Measurements from ENCODE around the gene RPUSD1. TPM values are rescaled to one million over a fixed set of nuclear protein-coding genes. Genes with fewer than 3 reads are reported as not detected.
"Not testable (repeated sequence)": the region's sequence is repeated elsewhere in the genome, so short reads cannot be mapped to it uniquely, and the experiment has no call there.

The RPUSD1 gene
- polyA plus RNA-seq, 1 donor, result 18.0 TPM

GRCh38 chr16:782766-783403 lies 5.3 kb downstream of the RPUSD1 start:
- no peak for DNase-seq
- peaks cover 5% of the 10 kb centered on the region for H3K4me1 ChIP-seq (ENCODE audit: control insufficient read depth, insufficient read depth, low read length)
- H3K9me3 ChIP-seq (ENCODE audit: control insufficient read depth, low read depth, low read length), result no peaks in the 10 kb centered on the region
- H3K27me3 ChIP-seq (ENCODE audit: control insufficient read depth, insufficient read depth, low read length), result peaks cover 8% of the 10 kb centered on the region
- no peak overlapping the region for H3K27ac ChIP-seq (ENCODE audit: low read length)
- H3K4me3 ChIP-seq (ENCODE audit: low read length), result no peak overlapping the region
- H3K36me3 ChIP-seq (ENCODE audit: control insufficient read depth, insufficient read depth, low read length), result peaks cover 10% of the 10 kb centered on the region
- WGBS (ENCODE audit: insufficient coverage, low lambda C conversion rate), result no CpG with 5 or more reads among the region's 36 CpGs

- Histone ChIP-seq H3K36me3 (ENCODE audit: control insufficient read depth, insufficient read depth, low read length) (peaks cover 10% of the 10 kb centered on the region), H3K4me3 (ENCODE audit: low read length) (no peak overlapping the region), H3K27me3 (ENCODE audit: control insufficient read depth, insufficient read depth, low read length) (peaks cover 8% of the 10 kb centered on the region), H3K9me3 (ENCODE audit: control insufficient read depth, low read depth, low read length) (no peaks in the 10 kb centered on the region), H3K4me1 (ENCODE audit: control insufficient read depth, insufficient read depth, low read length) (peaks cover 3% of the 10 kb centered on the region), H3K27ac (ENCODE audit: low read length) (no peak overlapping the region)
- WGBS (ENCODE audit: insufficient coverage, low lambda C conversion rate), result no CpG with 5 or more reads among the region's 6 CpGs
- no peak for DNase-seq
Observed at GRCh38 chr16:782258-782657, 5.9 kb downstream of the RPUSD1 start.

DNA sequence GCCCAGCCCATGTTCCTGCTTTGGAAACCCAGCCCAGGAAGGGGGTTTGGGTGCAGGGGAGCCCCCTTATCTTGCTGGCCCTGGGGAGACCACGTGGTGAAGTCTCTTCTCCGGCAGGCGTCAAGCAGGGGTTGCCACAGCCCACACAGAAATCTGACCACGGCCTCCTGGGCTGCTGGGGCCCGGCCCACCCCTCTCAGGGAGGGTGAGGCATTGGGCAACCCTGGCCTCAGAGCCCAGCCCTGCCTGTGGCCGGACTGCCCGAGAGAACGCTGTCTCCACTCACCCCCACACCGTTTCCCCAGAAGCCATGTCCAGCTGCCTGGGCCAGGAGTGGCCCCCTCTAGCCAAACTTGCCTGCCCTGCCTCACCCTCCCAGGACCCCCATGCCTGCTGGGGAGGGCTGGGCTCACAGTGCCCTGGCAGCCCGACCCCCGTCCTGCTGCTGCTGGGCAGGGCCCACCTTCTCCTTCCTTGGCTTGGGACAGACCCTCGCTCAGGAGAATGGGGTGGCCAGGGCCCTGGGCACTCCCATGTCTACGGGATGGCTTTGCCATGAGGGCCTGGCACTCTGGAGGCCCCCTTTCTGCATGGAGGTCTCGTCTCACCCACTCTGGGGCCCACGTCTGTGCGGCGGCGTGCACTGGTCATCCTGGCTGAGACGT lies 6.7 kb downstream of the RPUSD1 start:
- Histone ChIP-seq H3K9me3 (ENCODE audit: control insufficient read depth, low read depth, low read length) (no peaks in the 10 kb centered on the region), H3K27me3 (ENCODE audit: control insufficient read depth, insufficient read depth, low read length) (peaks cover 8% of the 10 kb centered on the region), H3K4me3 (ENCODE audit: low read length) (no peak overlapping the region)

GRCh38 chr16:780296-780695 lies 7.9 kb downstream of the RPUSD1 start:
- no peaks in the 10 kb centered on the region for H3K4me1 ChIP-seq (ENCODE audit: control insufficient read depth, insufficient read depth, low read length)
- WGBS (ENCODE audit: insufficient coverage, low lambda C conversion rate), result 96% methylated on average over 5 of the region's 16 CpGs
- H3K4me3 ChIP-seq (ENCODE audit: low read length), result no peak overlapping the region
- no peak overlapping the region for H3K27ac ChIP-seq (ENCODE audit: low read length)
- peaks cover 8% of the 10 kb centered on the region for H3K27me3 ChIP-seq (ENCODE audit: control insufficient read depth, insufficient read depth, low read length)
- DNase-seq, result no peak
- no peaks in the 10 kb centered on the region for H3K9me3 ChIP-seq (ENCODE audit: control insufficient read depth, low read depth, low read length)
- no peaks in the 10 kb centered on the region for H3K36me3 ChIP-seq (ENCODE audit: control insufficient read depth, insufficient read depth, low read length)

More for the DNA sequence above, 6.7 kb downstream of the RPUSD1 start:
- Histone ChIP-seq H3K4me1 (ENCODE audit: control insufficient read depth, insufficient read depth, low read length) (no peaks in the 10 kb centered on the region), H3K27ac (ENCODE audit: low read length) (no peak overlapping the region), H3K36me3 (ENCODE audit: control insufficient read depth, insufficient read depth, low read length) (peaks cover 7% of the 10 kb centered on the region)
- DNase-seq, result no peak
- no CpG with 5 or more reads among the region's 19 CpGs for WGBS (ENCODE audit: insufficient coverage, low lambda C conversion rate)

GRCh38 chr16:779561-779960 lies 8.6 kb downstream of the RPUSD1 start:
- no peak for DNase-seq
- WGBS (ENCODE audit: insufficient coverage, low lambda C conversion rate), result no CpG with 5 or more reads among the region's 13 CpGs
- H3K4me1 ChIP-seq (ENCODE audit: control insufficient read depth, insufficient read depth, low read length), result no peaks in the 10 kb centered on the region
- no peak overlapping the region for H3K27ac ChIP-seq (ENCODE audit: low read length)
- H3K27me3 ChIP-seq (ENCODE audit: control insufficient read depth, insufficient read depth, low read length), result peaks cover 8% of the 10 kb centered on the region
- no peaks in the 10 kb centered on the region for H3K36me3 ChIP-seq (ENCODE audit: control insufficient read depth, insufficient read depth, low read length)
- H3K9me3 ChIP-seq (ENCODE audit: control insufficient read depth, low read depth, low read length), result no peaks in the 10 kb centered on the region
- H3K4me3 ChIP-seq (ENCODE audit: low read length), result no peak overlapping the region

DNA sequence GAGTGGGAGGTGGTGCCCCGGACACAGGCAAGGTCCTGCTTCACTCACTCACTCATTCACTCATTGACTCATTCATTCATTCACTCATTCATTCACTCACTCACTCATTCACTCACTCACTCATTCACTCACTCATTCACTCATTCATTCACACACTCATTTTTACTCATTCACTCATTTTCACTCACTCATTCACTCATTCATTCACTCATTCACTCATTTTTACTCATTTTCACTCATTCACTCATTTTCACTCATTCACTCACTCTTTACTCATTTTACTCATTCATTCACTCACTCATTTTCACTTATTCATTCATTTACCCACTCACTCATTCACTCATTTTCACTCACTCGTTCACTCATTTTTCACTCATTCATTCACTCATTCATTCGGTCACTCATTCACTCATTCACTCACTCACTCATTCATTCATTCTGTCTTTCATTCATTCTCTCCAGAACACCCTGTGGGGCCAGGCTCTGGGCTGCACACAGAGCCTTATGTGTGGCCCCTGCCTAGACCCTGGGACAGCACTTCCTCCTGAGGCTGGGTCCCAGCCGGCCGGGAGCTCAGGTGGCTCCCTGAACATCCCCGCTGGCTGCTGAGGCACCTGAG lies 9.2 kb downstream of the RPUSD1 start:
- 100% methylated on average over 1 of the region's 6 CpGs for WGBS (ENCODE audit: insufficient coverage, low lambda C conversion rate)
- H3K27me3 ChIP-seq (ENCODE audit: control insufficient read depth, insufficient read depth, low read length), result peaks cover 8% of the 10 kb centered on the region
- H3K4me3 ChIP-seq (ENCODE audit: low read length), result no peak overlapping the region
- H3K27ac ChIP-seq (ENCODE audit: low read length), result no peak overlapping the region
- no peaks in the 10 kb centered on the region for H3K9me3 ChIP-seq (ENCODE audit: control insufficient read depth, low read depth, low read length)
- no peaks in the 10 kb centered on the region for H3K36me3 ChIP-seq (ENCODE audit: control insufficient read depth, insufficient read depth, low read length)
- no peaks in the 10 kb centered on the region for H3K4me1 ChIP-seq (ENCODE audit: control insufficient read depth, insufficient read depth, low read length)
- DNase-seq, result no peak

- H3K27me3 ChIP-seq (ENCODE audit: control insufficient read depth, insufficient read depth, low read length), result peaks cover 8% of the 10 kb centered on the region
- H3K36me3 ChIP-seq (ENCODE audit: control insufficient read depth, insufficient read depth, low read length), result no peaks in the 10 kb centered on the region
- DNase-seq, result no peak
- no CpG with 5 or more reads among the region's 11 CpGs for WGBS (ENCODE audit: insufficient coverage, low lambda C conversion rate)
- no peaks in the 10 kb centered on the region for H3K4me1 ChIP-seq (ENCODE audit: control insufficient read depth, insufficient read depth, low read length)
- H3K9me3 ChIP-seq (ENCODE audit: control insufficient read depth, low read depth, low read length), result no peaks in the 10 kb centered on the region
- no peak overlapping the region for H3K4me3 ChIP-seq (ENCODE audit: low read length)
- H3K27ac ChIP-seq (ENCODE audit: low read length), result no peak overlapping the region
Observed at GRCh38 chr16:778447-778846, 9.7 kb downstream of the RPUSD1 start.

DNA sequence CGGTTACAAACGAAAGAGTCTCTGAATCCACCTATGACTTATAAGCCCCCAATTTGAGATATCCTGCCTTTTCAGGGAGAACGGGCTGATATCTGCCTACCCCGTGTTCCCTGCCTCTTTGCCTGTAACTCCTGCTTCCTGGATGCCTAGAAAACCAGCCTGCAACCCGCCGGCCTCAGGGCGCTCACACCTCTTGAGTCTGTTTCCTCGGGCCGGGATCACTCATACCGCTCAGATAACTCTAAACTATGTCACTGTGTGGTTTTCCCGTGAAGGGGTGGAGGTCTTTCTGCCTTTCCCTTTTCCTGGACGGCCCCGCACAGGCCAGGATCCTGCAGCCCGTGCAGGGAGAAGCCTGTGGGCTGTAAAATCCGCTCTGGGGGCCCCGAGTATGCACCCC lies 10.4 kb downstream of the RPUSD1 start:
- no peaks in the 10 kb centered on the region for H3K36me3 ChIP-seq (ENCODE audit: control insufficient read depth, insufficient read depth, low read length)
- peaks cover 8% of the 10 kb centered on the region for H3K27me3 ChIP-seq (ENCODE audit: control insufficient read depth, insufficient read depth, low read length)
- H3K9me3 ChIP-seq (ENCODE audit: control insufficient read depth, low read depth, low read length), result no peaks in the 10 kb centered on the region
- no CpG with 5 or more reads among the region's 16 CpGs for WGBS (ENCODE audit: insufficient coverage, low lambda C conversion rate)
- no peak for DNase-seq
- no peaks in the 10 kb centered on the region for H3K4me1 ChIP-seq (ENCODE audit: control insufficient read depth, insufficient read depth, low read length)
- H3K4me3 ChIP-seq (ENCODE audit: low read length), result no peak overlapping the region
- no peak overlapping the region for H3K27ac ChIP-seq (ENCODE audit: low read length)

DNA sequence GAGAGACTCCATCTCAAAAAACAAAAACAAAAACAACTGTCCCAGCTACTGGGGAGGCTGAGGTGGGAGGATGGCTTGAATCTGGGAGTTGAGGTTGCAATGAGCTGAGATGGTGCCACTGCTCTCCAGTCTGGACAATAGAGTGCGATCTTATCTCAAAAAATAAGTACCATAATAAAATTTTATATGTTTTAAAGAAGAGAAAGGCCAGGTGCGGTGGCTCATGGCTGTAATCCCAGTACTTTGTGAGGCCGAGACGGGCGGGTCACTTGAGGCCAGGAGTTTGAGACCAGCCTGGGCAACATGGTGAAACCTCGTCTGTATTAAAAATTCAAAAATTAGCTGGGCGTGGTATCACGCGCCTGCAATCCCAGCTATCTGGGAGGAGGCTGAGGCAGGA lies 11.4 kb downstream of the RPUSD1 start:
- DNase-seq, result no peak
- Histone ChIP-seq H3K36me3 (ENCODE audit: control insufficient read depth, insufficient read depth, low read length) (no peaks in the 10 kb centered on the region), H3K27ac (ENCODE audit: low read length) (no peak overlapping the region), H3K4me1 (ENCODE audit: control insufficient read depth, insufficient read depth, low read length) (no peaks in the 10 kb centered on the region), H3K4me3 (ENCODE audit: low read length) (no peak overlapping the region), H3K27me3 (ENCODE audit: control insufficient read depth, insufficient read depth, low read length) (peaks cover 4% of the 10 kb centered on the region), H3K9me3 (ENCODE audit: control insufficient read depth, low read depth, low read length) (no peaks in the 10 kb centered on the region)
- WGBS (ENCODE audit: insufficient coverage, low lambda C conversion rate), result no CpG with 5 or more reads among the region's 9 CpGs

DNA sequence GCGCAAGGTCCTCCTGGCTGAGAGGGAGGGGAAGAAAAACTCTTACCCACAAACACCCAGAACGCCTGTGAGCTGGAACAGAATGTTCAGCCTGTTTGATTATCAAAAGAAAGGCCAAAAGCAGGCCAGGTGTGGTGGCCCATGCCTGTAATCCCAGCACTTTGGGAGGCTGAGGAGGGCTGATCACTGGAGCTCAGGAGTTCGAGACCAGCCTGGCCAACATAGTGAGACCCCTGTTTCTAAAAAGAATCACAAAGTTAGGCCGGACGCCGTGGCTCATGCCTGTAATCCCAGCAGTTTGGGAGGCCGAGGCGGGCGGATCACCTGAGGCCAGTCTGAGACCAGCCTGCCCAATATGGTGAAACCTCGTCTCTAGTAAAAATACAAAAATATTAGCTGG lies 11.9 kb downstream of the RPUSD1 start:
- not testable (repeated sequence) for H3K36me3 ChIP-seq (ENCODE audit: control insufficient read depth, insufficient read depth, low read length); H3K9me3 ChIP-seq (ENCODE audit: control insufficient read depth, low read depth, low read length); H3K27ac ChIP-seq (ENCODE audit: low read length); H3K27me3 ChIP-seq (ENCODE audit: control insufficient read depth, insufficient read depth, low read length); H3K4me3 ChIP-seq (ENCODE audit: low read length); DNase-seq; H3K4me1 ChIP-seq (ENCODE audit: control insufficient read depth, insufficient read depth, low read length)
- no CpG with 5 or more reads among the region's 10 CpGs for WGBS (ENCODE audit: insufficient coverage, low lambda C conversion rate)

Data from large intestine (tissue), 3 donors.